ENCODE data around the gene OTOP2. TPM values are rescaled to one million over a fixed set of nuclear protein-coding genes. Genes with fewer than 3 reads are reported as not detected.

OTOP2 gene
- total and polyA plus RNA-seq, 12 donors = 0.03 to 0.11 TPM; not detected in 10

- intact Hi-C loops (cut with DNase I) = no loop called here
These were observed 23.1 kb downstream of the OTOP2 start for GRCh38 chr17:74947041-74947754.

GRCh38 chr17:74949455-74950115 lies 25.5 kb downstream of the OTOP2 start:
- Histone ChIP-seq H3K36me3 (replicated peaks in 1 of 2) (no peaks in the 10 kb centered on the region), H3K4me1 (replicated peaks in 1 of 2) (no peaks in the 10 kb centered on the region), H3K9me3 (replicated peaks in 1 of 3) (no peaks in the 10 kb centered on the region), H3K27me3 (no peaks in the 10 kb centered on the region), H3K4me3 (no peak overlapping the region), H3K27ac (no peak overlapping the region)
- intact Hi-C loops (cut with DNase I) = loop anchor here in 1 of 2 donors (10.0 kb wide), 1 partner anchor 155 kb away; no protein-coding TSS in a partner anchor
- TF ChIP-seq POLR2A (IDR thresholded peaks at IDR 0.05) (no peak), CTCF (IDR thresholded peaks at IDR 0.05) (no peak)
- DNase-seq = no peak
- WGBS, 4 donors = 20 to 74% (median 68%) methylated on average over 1 to 12 of the region's 12 CpGs

More at GRCh38 chr17:74947041-74947754, 23.1 kb downstream of the OTOP2 start:
- no peak overlapping the region for H3K4me3 ChIP-seq
- DNase-seq = no peak
- 86 to 93% (median 89%) methylated on average over 6 to 17 of the region's 17 CpGs for WGBS, 4 donors
- no peaks in the 10 kb centered on the region for H3K36me3 ChIP-seq (replicated peaks in 1 of 2)
- H3K27ac ChIP-seq = no peak overlapping the region
- H3K4me1 ChIP-seq (replicated peaks in 1 of 2) = no peaks in the 10 kb centered on the region
- no peaks in the 10 kb centered on the region for H3K9me3 ChIP-seq (replicated peaks in 1 of 3)
- no peak for TF ChIP-seq POLR2A (IDR thresholded peaks at IDR 0.05)
- no peak for TF ChIP-seq CTCF (IDR thresholded peaks at IDR 0.05)
- peaks cover 6% of the 10 kb centered on the region for H3K27me3 ChIP-seq

GRCh38 chr17:74950207-74950606 lies 26.1 kb downstream of the OTOP2 start:
- no peaks in the 10 kb centered on the region for H3K36me3 ChIP-seq (replicated peaks in 1 of 2)
- intact Hi-C loops (cut with DNase I) = loop anchor here in 1 of 2 donors (10.0 kb wide), 1 partner anchor 155 kb away; no protein-coding TSS in a partner anchor
- no peak overlapping the region for H3K4me3 ChIP-seq
- H3K4me1 ChIP-seq (replicated peaks in 1 of 2) = no peaks in the 10 kb centered on the region
- no peak for DNase-seq
- H3K27ac ChIP-seq = no peak overlapping the region
- no peaks in the 10 kb centered on the region for H3K27me3 ChIP-seq
- TF ChIP-seq POLR2A (IDR thresholded peaks at IDR 0.05) (no peak), CTCF (IDR thresholded peaks at IDR 0.05) (no peak)
- WGBS, 4 donors = 76 to 78% (median 77%) methylated on average over 5 to 8 of the region's 8 CpGs; no CpG with 5 or more reads in 1 of the 4 donors
- H3K9me3 ChIP-seq (replicated peaks in 1 of 3) = no peaks in the 10 kb centered on the region

- no peaks in the 10 kb centered on the region for H3K27me3 ChIP-seq
These were observed 27.0 kb downstream of the OTOP2 start for GRCh38 chr17:74951065-74951464.

More at GRCh38 chr17:74951065-74951464, 27.0 kb downstream of the OTOP2 start:
- Histone ChIP-seq H3K9me3 (replicated peaks in 1 of 3) (no peaks in the 10 kb centered on the region), H3K4me1 (replicated peaks in 1 of 2) (no peaks in the 10 kb centered on the region), H3K27ac (no peak overlapping the region), H3K36me3 (replicated peaks in 1 of 2) (no peaks in the 10 kb centered on the region), H3K4me3 (no peak overlapping the region)
- intact Hi-C loops (cut with DNase I) = loop anchor here in 1 of 2 donors (10.0 kb wide), 1 partner anchor 156 kb away; no protein-coding TSS in a partner anchor
- no peak for DNase-seq
- 74 to 81% (median 80%) methylated on average over 3 of the region's 3 CpGs; no CpG with 5 or more reads in 1 of the 4 donors for WGBS, 4 donors
- TF ChIP-seq CTCF (IDR thresholded peaks at IDR 0.05) = no peak

Data from adrenal gland (tissue), 12 donors.